Caco-2 (cell line): ENCODE measurements around the gene MAST4. TPM values are rescaled to one million over a fixed set of nuclear protein-coding genes. Genes with fewer than 3 reads are reported as not detected.

Experiments
- BruUV-seq: library from RNA; stranded (reverse); fragments of 400-500 nt; replicated peaks from 2 replicates; lab custom pipeline; 2021; lab: Mats Ljungman, UMichigan
- CTCF ChIA-PET: fragments of 300-600 bp; sonication (Branson Sonifier 250); formaldehyde crosslinking; loops from one replicate; lab custom pipeline; 2022; ENCODE audit warnings: antibody characterized with exemption; lab: Charles Lee
- POLR2A ChIA-PET: fragments of 300-600 bp; sonication (Branson Sonifier 250); formaldehyde crosslinking; loops from one replicate; lab custom pipeline; 2022; ENCODE audit warnings: antibody characterized with exemption; lab: Charles Lee
- DNase-seq, 2 experiments: peaks; one replicate each; pipeline versions ENCODE4 v3.0.0 to v3.0.0-alpha.2; 2020 to 2022
- H3K27me3 ChIP-seq: replicated peaks from 2 replicates; pipeline ENCODE4 v1.6.0; 2011; ENCODE audit warnings: low read length; ENCODE audit not compliant: control insufficient read depth, insufficient read depth
- H3K36me3 ChIP-seq: 2 replicates; pipeline ENCODE4 v1.5.1; 2011; ENCODE audit warnings: low read length; ENCODE audit not compliant: control insufficient read depth, insufficient read depth
- H3K4me1 ChIP-seq: fragments of 250-450 bp; sonication (Bioruptor Pico); 2 replicates; pipeline ENCODE4 v1.5.1; 2020; ENCODE audit warnings: mild to moderate bottlenecking
- H3K4me3 ChIP-seq: 2 replicates; pipeline ENCODE4 v1.5.1; 2011; ENCODE audit warnings: low read depth, mild to moderate bottlenecking, control low read depth, low read length
- H3K9me3 ChIP-seq: fragments of 250-450 bp; sonication (Bioruptor Pico); 2 replicates; pipeline ENCODE4 v1.5.1; 2020; ENCODE audit warnings: mild to moderate bottlenecking, moderate library complexity
- H3K27ac Mint-ChIP-seq: one replicate; pipeline ENCODE4 v1.8.0; 2022; ENCODE audit warnings: mixed read lengths; ENCODE audit not compliant: unreplicated experiment
- H3K27me3 Mint-ChIP-seq: one replicate; pipeline ENCODE4 v1.8.0; 2022; ENCODE audit warnings: mixed read lengths; ENCODE audit not compliant: insufficient read depth, unreplicated experiment
- H3K36me3 Mint-ChIP-seq: one replicate; pipeline ENCODE4 v1.8.0; 2022; ENCODE audit warnings: mild to moderate bottlenecking, mixed read lengths; ENCODE audit not compliant: insufficient read depth, unreplicated experiment
- H3K4me1 Mint-ChIP-seq: one replicate; pipeline ENCODE4 v1.8.0; 2022; ENCODE audit warnings: low read depth, mixed read lengths; ENCODE audit not compliant: unreplicated experiment
- H3K4me3 Mint-ChIP-seq: one replicate; pipeline ENCODE4 v1.8.0; 2022; ENCODE audit warnings: mild to moderate bottlenecking, moderate library complexity, mixed read lengths; ENCODE audit not compliant: unreplicated experiment
- H3K9me3 Mint-ChIP-seq: one replicate; pipeline ENCODE4 v1.8.0; 2022; ENCODE audit warnings: mixed read lengths; ENCODE audit not compliant: unreplicated experiment
- intact Hi-C: fragments of 100-400 bp; cut with micrococcal nuclease; formaldehyde crosslinking; loops from one replicate; pipeline ENCODE4 v1.10.0; 2022; ENCODE audit not compliant: unreplicated experiment
- total RNA-seq: library from RNA; stranded (reverse); gene quantifications from 2 replicates; pipeline ENCODE4 v1.2.3, GENCODE V29; 2022
- TF ChIP-seq, protein P1 (sequence below), 2 experiments: fragments of 200-600 bp in 1 of 2; IDR thresholded peaks; 1 replicate in 1 of 2; 2 replicates in 1 of 2; pipeline versions ENCODE4 v1.5.1 to v1.8.0; 2011 to 2022; ENCODE audit warnings: antibody characterized with exemption in 1 of 2, control low read depth in 1 of 2, inconsistent platforms in 1 of 2, low read depth in 1 of 2, low read length in 1 of 2, mild to moderate bottlenecking in 1 of 2, moderate library complexity in 1 of 2; ENCODE audit not compliant: insufficient read depth in 1 of 2, severe bottlenecking in 1 of 2, unreplicated experiment in 1 of 2

Gene MAST4
- total RNA-seq, 1 experiment from 2014 or later = 17.8 TPM

DNA sequence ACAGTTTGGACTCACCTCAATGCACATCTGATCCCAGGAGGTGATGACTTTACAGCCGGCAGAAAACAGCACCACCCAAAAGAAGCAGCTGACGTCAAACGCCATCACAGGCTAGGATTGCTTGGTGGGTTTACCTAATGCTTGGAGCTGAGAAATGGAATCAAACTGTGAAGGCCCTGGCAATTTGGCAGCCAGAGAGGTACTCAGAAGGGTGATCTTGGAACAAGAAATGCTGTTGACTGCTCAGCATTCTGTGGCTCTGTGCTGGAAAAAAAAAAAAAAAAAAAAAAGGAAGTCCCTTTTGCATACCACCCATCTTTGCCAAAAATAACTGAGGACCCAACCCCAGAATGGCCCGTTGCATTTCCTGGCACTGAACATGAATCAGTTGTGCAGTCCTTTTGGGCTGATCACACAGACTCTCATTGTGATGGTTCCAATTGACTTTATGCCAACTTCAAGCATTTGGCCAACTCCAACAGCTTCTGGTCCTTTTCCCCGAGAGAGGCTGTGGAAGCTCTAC lies 600.4 kb downstream of the MAST4 start, which contains the start of gene CD180:
CD180 (minus strand) TSS at position 263 of the 523 bp plus-strand sequence; CDS start at position 105, 158 bp downstream.
- Mint-ChIP-seq H3K4me1 (no peaks in the 10 kb centered on the region), H3K36me3 (no peaks in the 10 kb centered on the region), H3K27me3 (no peaks in the 10 kb centered on the region), H3K4me3 (no peak within 1 kb of the TSS), H3K27ac (no peak within 1 kb of the TSS), H3K9me3 (peaks cover 12% of the 10 kb centered on the region)
- H3K36me3 ChIP-seq = no peaks in the 10 kb centered on the region
- no peaks in the 10 kb centered on the region for H3K4me1 ChIP-seq
- H3K9me3 ChIP-seq = peaks cover 5% of the 10 kb centered on the region; the same call in 1 of the 2 replicates
- CTCF ChIA-PET = interaction anchor here (0.7 kb wide), 1 partner anchor 32 kb away, joined by 8 read pairs; no protein-coding TSS in a partner anchor
- intact Hi-C loops = no loop called here
- DNase-seq = no peak
- no TSS peak for BruUV-seq
- no peak within 1 kb of the TSS for H3K4me3 ChIP-seq
- no peaks in the 10 kb centered on the region; the same call in 1 of the 2 replicates for H3K27me3 ChIP-seq
- TF ChIP-seq, protein P1, sequence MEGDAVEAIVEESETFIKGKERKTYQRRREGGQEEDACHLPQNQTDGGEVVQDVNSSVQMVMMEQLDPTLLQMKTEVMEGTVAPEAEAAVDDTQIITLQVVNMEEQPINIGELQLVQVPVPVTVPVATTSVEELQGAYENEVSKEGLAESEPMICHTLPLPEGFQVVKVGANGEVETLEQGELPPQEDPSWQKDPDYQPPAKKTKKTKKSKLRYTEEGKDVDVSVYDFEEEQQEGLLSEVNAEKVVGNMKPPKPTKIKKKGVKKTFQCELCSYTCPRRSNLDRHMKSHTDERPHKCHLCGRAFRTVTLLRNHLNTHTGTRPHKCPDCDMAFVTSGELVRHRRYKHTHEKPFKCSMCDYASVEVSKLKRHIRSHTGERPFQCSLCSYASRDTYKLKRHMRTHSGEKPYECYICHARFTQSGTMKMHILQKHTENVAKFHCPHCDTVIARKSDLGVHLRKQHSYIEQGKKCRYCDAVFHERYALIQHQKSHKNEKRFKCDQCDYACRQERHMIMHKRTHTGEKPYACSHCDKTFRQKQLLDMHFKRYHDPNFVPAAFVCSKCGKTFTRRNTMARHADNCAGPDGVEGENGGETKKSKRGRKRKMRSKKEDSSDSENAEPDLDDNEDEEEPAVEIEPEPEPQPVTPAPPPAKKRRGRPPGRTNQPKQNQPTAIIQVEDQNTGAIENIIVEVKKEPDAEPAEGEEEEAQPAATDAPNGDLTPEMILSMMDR (IDR thresholded peaks at IDR 0.05; ENCODE audit: insufficient read depth in 1 of 2, low read depth in 1 of 2, low read length in 1 of 2, severe bottlenecking in 1 of 2, unreplicated experiment in 1 of 2) = no peak
- POLR2A ChIA-PET = no interaction called here

- no peaks in the 10 kb centered on the region for H3K4me1 Mint-ChIP-seq
- Histone ChIP-seq H3K4me3 (no peak overlapping the region), H3K4me1 (no peaks in the 10 kb centered on the region), H3K27me3 (no peaks in the 10 kb centered on the region; the same call in 1 of the 2 replicates), H3K36me3 (no peaks in the 10 kb centered on the region), H3K9me3 (peaks cover 5% of the 10 kb centered on the region; the same call in 1 of the 2 replicates)
- peaks cover 12% of the 10 kb centered on the region for H3K9me3 Mint-ChIP-seq
- ChIA-PET POLR2A (no interaction called here), CTCF (no interaction called here)
- H3K4me3 Mint-ChIP-seq = no peak overlapping the region
- H3K27ac Mint-ChIP-seq = no peak overlapping the region
- DNase-seq = no peak
- no peaks in the 10 kb centered on the region for H3K27me3 Mint-ChIP-seq
- TF ChIP-seq, protein P1 (IDR thresholded peaks at IDR 0.05; ENCODE audit: insufficient read depth in 1 of 2, low read depth in 1 of 2, low read length in 1 of 2, severe bottlenecking in 1 of 2, unreplicated experiment in 1 of 2) = no peak
- no TSS peak for BruUV-seq
- intact Hi-C loops = no loop called here
- no peaks in the 10 kb centered on the region for H3K36me3 Mint-ChIP-seq
Observed at GRCh38 chr5:67197536-67197935, 601.3 kb downstream of the MAST4 start.

DNA sequence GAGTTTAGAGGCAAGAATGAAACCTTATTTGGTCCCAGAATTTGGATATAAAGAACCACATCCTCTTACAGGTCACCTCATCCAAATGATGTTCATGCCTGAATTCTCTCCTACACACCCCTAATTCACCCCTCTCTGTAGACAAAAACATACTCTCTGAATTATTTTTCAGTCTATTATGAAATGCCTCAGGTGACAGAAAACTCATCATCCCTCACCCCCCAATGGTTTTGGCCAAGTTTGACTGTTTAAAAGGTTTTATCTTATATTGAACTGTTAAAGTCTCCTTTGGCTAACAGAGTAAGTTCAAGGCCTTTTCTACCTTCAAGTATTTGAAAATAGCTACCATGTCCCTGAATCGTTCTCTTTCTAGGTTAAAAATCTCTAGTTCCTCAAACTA lies 602.7 kb downstream of the MAST4 start:
- POLR2A ChIA-PET = no interaction called here
- Histone ChIP-seq H3K36me3 (no peaks in the 10 kb centered on the region), H3K9me3 (peaks cover 5% of the 10 kb centered on the region; the same call in 1 of the 2 replicates), H3K4me1 (no peaks in the 10 kb centered on the region), H3K27me3 (no peaks in the 10 kb centered on the region; the same call in 1 of the 2 replicates), H3K4me3 (no peak overlapping the region)
- H3K36me3 Mint-ChIP-seq = no peaks in the 10 kb centered on the region
- H3K27ac Mint-ChIP-seq = no peak overlapping the region
- H3K27me3 Mint-ChIP-seq = no peaks in the 10 kb centered on the region
- no peaks in the 10 kb centered on the region for H3K4me1 Mint-ChIP-seq
- TF ChIP-seq, protein P1 (IDR thresholded peaks at IDR 0.05; ENCODE audit: insufficient read depth in 1 of 2, low read depth in 1 of 2, low read length in 1 of 2, severe bottlenecking in 1 of 2, unreplicated experiment in 1 of 2) = no peak
- no peak overlapping the region for H3K4me3 Mint-ChIP-seq
- intact Hi-C loops = no loop called here
- H3K9me3 Mint-ChIP-seq = peaks cover 12% of the 10 kb centered on the region
- no peak for DNase-seq
- CTCF ChIA-PET = no interaction called here
- BruUV-seq = no TSS peak
